Activated CD8-positive, alpha-beta memory T cell treated with anti-CD3 and anti-CD28 coated beads, Interleukin-2, amount 50 U/mL, for 24 hours (primary cell): ENCODE results near the gene EFNA2.

Experiments
- DNase-seq: peaks from one replicate; pipeline ENCODE4 v3.0.0-alpha.2; 2020; ENCODE audit errors: extremely low read depth

Gene EFNA2

GRCh38 chr19:1284293-1284978 is 1.2 kb upstream of the EFNA2 start:
- no peak for DNase-seq

GRCh38 chr19:1284979-1285736 is 515 bp upstream of the EFNA2 start:
- no peak for DNase-seq

GRCh38 chr19:1286487-1287353 is 1.0 kb downstream of the EFNA2 start:
- DNase-seq = no peak

- no peak for DNase-seq
Observed at GRCh38 chr19:1287354-1288225, 1.9 kb downstream of the EFNA2 start.

- no peak for DNase-seq
Observed at GRCh38 chr19:1288226-1288612, 2.5 kb downstream of the EFNA2 start.

GRCh38 chr19:1288833-1289685 is 3.4 kb downstream of the EFNA2 start:
- DNase-seq = no peak

GRCh38 chr19:1289686-1290025 is 4.0 kb downstream of the EFNA2 start:
- no peak for DNase-seq

GRCh38 chr19:1290196-1290702 is 4.6 kb downstream of the EFNA2 start:
- no peak for DNase-seq

GRCh38 chr19:1290703-1291651 is 5.3 kb downstream of the EFNA2 start:
- no peak for DNase-seq

GRCh38 chr19:1291761-1292418 is 6.2 kb downstream of the EFNA2 start:
- DNase-seq = no peak

- no peak for DNase-seq
Observed at GRCh38 chr19:1292419-1293151, 6.9 kb downstream of the EFNA2 start.

GRCh38 chr19:1293782-1294604 is 8.3 kb downstream of the EFNA2 start:
- DNase-seq = no peak

GRCh38 chr19:1294688-1295087 is 9.0 kb downstream of the EFNA2 start:
- DNase-seq = no peak

GRCh38 chr19:1295169-1296012 is 9.7 kb downstream of the EFNA2 start:
- DNase-seq = no peak

GRCh38 chr19:1296078-1296477 is 10.4 kb downstream of the EFNA2 start:
- DNase-seq = no peak

- no peak for DNase-seq
Observed at GRCh38 chr19:1296575-1297271, 11.1 kb downstream of the EFNA2 start.
